ENCODE measurements around the gene SERINC4.
"Not testable (repeated sequence)": the region's sequence is repeated elsewhere in the genome, so short reads cannot be mapped to it uniquely, and the experiment has no call there.

SERINC4 gene

GRCh38 chr15:43748376-43748775, 51.6 kb downstream of the SERINC4 start:
- DNase-seq: no peak

- not testable (repeated sequence) for DNase-seq
These were observed 53.1 kb downstream of the SERINC4 start for GRCh38 chr15:43746903-43747309.

- peak; percentile 76 for DNase-seq
These were observed 53.6 kb downstream of the SERINC4 start, which contains the start of gene PDIA3 for GRCh38 chr15:43746245-43746902. Gene PDIA3, plus strand, starts transcription at chr15:43746438. Its CDS starts 102 bp downstream, at chr15:43746540.

Data from NCI-H2171 (cell line).